ENCODE results near the gene WDR75. TPM values are rescaled to one million over a fixed set of nuclear protein-coding genes. Genes with fewer than 3 reads are reported as not detected.

The WDR75 gene
- total RNA-seq, 3 donors from 2014 or later (not counting 1 experiment from before 2014, with no cell fraction given): 31.4 to 38.5 (median 32.3) TPM

DNA sequence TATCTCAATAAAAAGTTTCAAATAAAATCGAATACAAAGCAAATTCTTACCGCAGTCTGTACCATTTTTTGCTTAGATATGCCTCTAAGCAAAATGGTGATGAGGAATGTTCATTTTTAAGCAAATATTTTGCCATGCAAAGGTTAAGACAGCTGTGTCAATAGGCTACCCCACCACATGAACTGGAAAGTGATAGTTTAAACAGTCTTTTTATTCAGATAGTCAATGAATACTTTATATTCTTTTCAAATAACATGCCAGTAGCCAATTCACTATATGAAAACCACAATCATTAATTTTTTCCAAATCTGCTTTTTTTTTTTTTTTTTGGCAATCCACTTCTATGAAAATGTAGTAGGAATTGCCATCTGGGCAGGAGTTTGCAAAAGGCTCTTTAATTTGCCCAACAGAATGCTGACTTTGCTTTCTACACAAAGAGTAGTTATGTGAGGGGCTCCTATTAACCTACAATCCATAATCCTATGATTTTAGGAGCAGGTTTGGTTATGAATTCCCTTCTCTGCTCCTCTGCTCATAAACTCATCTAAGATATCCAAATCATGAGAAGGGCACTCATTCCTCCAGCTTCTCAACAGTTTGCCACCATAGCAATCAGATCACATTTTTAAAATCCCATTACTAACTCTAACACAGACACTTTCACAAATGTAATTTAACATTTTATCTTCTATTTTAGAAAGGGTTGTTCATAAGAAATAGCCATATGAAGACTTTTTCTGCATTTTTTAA lies 70.1 kb downstream of the WDR75 start:
- TF ChIP-seq, protein P1, sequence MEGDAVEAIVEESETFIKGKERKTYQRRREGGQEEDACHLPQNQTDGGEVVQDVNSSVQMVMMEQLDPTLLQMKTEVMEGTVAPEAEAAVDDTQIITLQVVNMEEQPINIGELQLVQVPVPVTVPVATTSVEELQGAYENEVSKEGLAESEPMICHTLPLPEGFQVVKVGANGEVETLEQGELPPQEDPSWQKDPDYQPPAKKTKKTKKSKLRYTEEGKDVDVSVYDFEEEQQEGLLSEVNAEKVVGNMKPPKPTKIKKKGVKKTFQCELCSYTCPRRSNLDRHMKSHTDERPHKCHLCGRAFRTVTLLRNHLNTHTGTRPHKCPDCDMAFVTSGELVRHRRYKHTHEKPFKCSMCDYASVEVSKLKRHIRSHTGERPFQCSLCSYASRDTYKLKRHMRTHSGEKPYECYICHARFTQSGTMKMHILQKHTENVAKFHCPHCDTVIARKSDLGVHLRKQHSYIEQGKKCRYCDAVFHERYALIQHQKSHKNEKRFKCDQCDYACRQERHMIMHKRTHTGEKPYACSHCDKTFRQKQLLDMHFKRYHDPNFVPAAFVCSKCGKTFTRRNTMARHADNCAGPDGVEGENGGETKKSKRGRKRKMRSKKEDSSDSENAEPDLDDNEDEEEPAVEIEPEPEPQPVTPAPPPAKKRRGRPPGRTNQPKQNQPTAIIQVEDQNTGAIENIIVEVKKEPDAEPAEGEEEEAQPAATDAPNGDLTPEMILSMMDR (IDR thresholded peaks at IDR 0.05): no peak
- Histone ChIP-seq H3K4me1 (ENCODE audit: control insufficient read depth, insufficient read depth, low read length) (no peaks in the 10 kb centered on the region), H3K9me3 (ENCODE audit: control insufficient read depth, insufficient read depth, low read length) (no peaks in the 10 kb centered on the region), H3K27me3 (ENCODE audit: control insufficient read depth, insufficient read depth, low read length) (no peaks in the 10 kb centered on the region), H3K36me3 (ENCODE audit: control insufficient read depth, insufficient read depth, low read length) (no peaks in the 10 kb centered on the region), H3K27ac (ENCODE audit: low read length) (no peak overlapping the region), H3K4me3 (ENCODE audit: low read length) (no peak overlapping the region)
- H3K27ac Mint-ChIP-seq: no peak overlapping the region
- H3K4me3 Mint-ChIP-seq: no peak overlapping the region
- ATAC-seq (no peak), DNase-seq (no peak)
- H3K36me3 Mint-ChIP-seq: no peaks in the 10 kb centered on the region
- no peaks in the 10 kb centered on the region for H3K4me1 Mint-ChIP-seq
- intact Hi-C loops (cut with micrococcal nuclease): no loop called here
- 90% methylated on average over 2 of the region's 2 CpGs for WGBS (ENCODE audit: insufficient coverage)
- peaks cover 0 to 2% of the 10 kb centered on the region in 2 donors for H3K27me3 Mint-ChIP-seq (ENCODE audit: low read depth in 2 of 2)
- H3K9me3 Mint-ChIP-seq: peaks cover 2 to 6% of the 10 kb centered on the region in 2 donors

DNA sequence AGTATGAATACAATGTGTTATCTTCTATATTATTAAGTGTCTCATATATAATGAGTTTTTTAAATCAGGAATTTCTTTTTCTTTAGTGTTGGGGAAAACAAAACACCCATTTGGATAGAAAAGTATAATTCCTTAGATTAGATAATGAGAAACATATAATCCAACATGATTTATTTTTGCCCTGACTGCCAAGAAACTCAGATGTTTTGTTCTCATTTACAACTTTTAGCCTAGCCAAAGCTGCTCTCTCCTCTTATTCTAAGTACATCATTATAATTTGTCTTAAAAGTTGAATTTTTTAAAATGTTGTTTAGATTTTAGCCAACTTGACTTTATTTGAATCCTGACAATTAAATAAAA lies 70.7 kb downstream of the WDR75 start:
- no peak overlapping the region for H3K4me3 ChIP-seq (ENCODE audit: low read length)
- TF ChIP-seq, protein P1 (IDR thresholded peaks at IDR 0.05): no peak
- Mint-ChIP-seq H3K27me3 (ENCODE audit: low read depth in 2 of 2) (peaks cover 0 to 2% of the 10 kb centered on the region in 2 donors), H3K36me3 (no peaks in the 10 kb centered on the region), H3K4me1 (no peaks in the 10 kb centered on the region), H3K4me3 (no peak overlapping the region), H3K27ac (no peak overlapping the region), H3K9me3 (peaks cover 2 to 6% of the 10 kb centered on the region in 2 donors)
- ATAC-seq: no peak
- intact Hi-C loops (cut with micrococcal nuclease): no loop called here
- no peaks in the 10 kb centered on the region for H3K9me3 ChIP-seq (ENCODE audit: control insufficient read depth, insufficient read depth, low read length)
- H3K36me3 ChIP-seq (ENCODE audit: control insufficient read depth, insufficient read depth, low read length): no peaks in the 10 kb centered on the region
- H3K4me1 ChIP-seq (ENCODE audit: control insufficient read depth, insufficient read depth, low read length): no peaks in the 10 kb centered on the region
- H3K27me3 ChIP-seq (ENCODE audit: control insufficient read depth, insufficient read depth, low read length): no peaks in the 10 kb centered on the region
- no peak for DNase-seq
- no peak overlapping the region for H3K27ac ChIP-seq (ENCODE audit: low read length)

DNA sequence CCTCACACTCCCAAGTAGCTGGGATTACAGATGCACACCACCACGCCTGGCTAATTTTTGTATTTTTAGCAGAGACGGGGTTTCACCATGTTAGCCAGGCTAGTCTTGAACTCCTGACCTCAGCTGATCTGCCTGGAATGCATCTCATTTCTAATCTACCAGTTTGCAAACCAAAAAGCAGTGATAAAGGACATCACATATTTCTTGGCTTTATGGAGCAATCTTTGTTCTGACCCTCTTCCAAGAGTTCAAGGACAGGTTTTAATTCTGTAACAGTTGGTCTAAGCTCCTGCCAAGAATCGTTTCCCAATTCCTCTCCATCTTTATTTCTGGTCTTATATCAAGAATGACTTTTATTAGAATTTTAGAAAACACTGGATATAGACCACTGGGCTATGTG lies 71.6 kb downstream of the WDR75 start:
- no peak overlapping the region for H3K4me3 Mint-ChIP-seq
- peaks cover 0 to 2% of the 10 kb centered on the region in 2 donors for H3K27me3 Mint-ChIP-seq (ENCODE audit: low read depth in 2 of 2)
- no peak overlapping the region for H3K27ac ChIP-seq (ENCODE audit: low read length)
- 85% methylated on average over 3 of the region's 3 CpGs for WGBS (ENCODE audit: insufficient coverage)
- intact Hi-C loops (cut with micrococcal nuclease): no loop called here
- peaks cover 2 to 6% of the 10 kb centered on the region in 2 donors for H3K9me3 Mint-ChIP-seq
- H3K4me3 ChIP-seq (ENCODE audit: low read length): no peak overlapping the region
- H3K4me1 ChIP-seq (ENCODE audit: control insufficient read depth, insufficient read depth, low read length): no peaks in the 10 kb centered on the region
- H3K27me3 ChIP-seq (ENCODE audit: control insufficient read depth, insufficient read depth, low read length): no peaks in the 10 kb centered on the region
- no peak for DNase-seq
- H3K36me3 Mint-ChIP-seq: no peaks in the 10 kb centered on the region
- no peaks in the 10 kb centered on the region for H3K36me3 ChIP-seq (ENCODE audit: control insufficient read depth, insufficient read depth, low read length)
- ATAC-seq: no peak
- no peaks in the 10 kb centered on the region for H3K9me3 ChIP-seq (ENCODE audit: control insufficient read depth, insufficient read depth, low read length)
- TF ChIP-seq, protein P1 (IDR thresholded peaks at IDR 0.05): no peak
- H3K4me1 Mint-ChIP-seq: no peaks in the 10 kb centered on the region
- H3K27ac Mint-ChIP-seq: no peak overlapping the region

DNA sequence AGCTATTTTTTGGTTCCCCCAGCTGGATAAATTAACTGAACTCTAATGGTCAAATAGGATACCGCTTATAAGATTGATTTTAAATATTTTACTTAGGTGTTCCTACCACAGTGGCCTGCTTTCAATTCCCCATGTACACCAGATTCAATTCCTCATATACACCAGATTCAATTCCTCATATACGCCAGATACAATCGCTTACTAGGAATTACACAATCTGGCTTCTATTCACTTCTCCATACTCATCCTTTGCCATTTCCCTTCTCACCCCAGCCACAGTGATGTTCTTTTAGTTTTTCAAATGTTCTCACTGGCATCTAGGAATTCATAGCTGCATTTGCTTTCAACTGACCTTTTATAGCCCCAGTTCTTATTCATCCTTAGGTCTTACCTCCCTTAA lies 72.8 kb downstream of the WDR75 start:
- H3K9me3 Mint-ChIP-seq: peaks cover 0 to 2% of the 10 kb centered on the region in 2 donors
- 76% methylated on average over 2 of the region's 3 CpGs for WGBS (ENCODE audit: insufficient coverage)
- H3K27me3 Mint-ChIP-seq (ENCODE audit: low read depth in 2 of 2): peaks cover 2% of the 10 kb centered on the region in 2 donors
- H3K4me3 Mint-ChIP-seq: no peak overlapping the region
- H3K27ac Mint-ChIP-seq: no peak overlapping the region
- Histone ChIP-seq H3K36me3 (ENCODE audit: control insufficient read depth, insufficient read depth, low read length) (no peaks in the 10 kb centered on the region), H3K4me3 (ENCODE audit: low read length) (no peak overlapping the region), H3K27me3 (ENCODE audit: control insufficient read depth, insufficient read depth, low read length) (no peaks in the 10 kb centered on the region), H3K4me1 (ENCODE audit: control insufficient read depth, insufficient read depth, low read length) (no peaks in the 10 kb centered on the region), H3K27ac (ENCODE audit: low read length) (no peak overlapping the region), H3K9me3 (ENCODE audit: control insufficient read depth, insufficient read depth, low read length) (no peaks in the 10 kb centered on the region)
- no peaks in the 10 kb centered on the region for H3K4me1 Mint-ChIP-seq
- ATAC-seq: no peak
- DNase-seq: no peak
- intact Hi-C loops (cut with micrococcal nuclease): no loop called here
- no peaks in the 10 kb centered on the region for H3K36me3 Mint-ChIP-seq
- TF ChIP-seq, protein P1 (IDR thresholded peaks at IDR 0.05): no peak
